ENCODE measurements around the gene OR6C74.
A peak's percentile ranks its signal among the peaks of the same experiment; 100 is the strongest.

The OR6C74 gene

DNA sequence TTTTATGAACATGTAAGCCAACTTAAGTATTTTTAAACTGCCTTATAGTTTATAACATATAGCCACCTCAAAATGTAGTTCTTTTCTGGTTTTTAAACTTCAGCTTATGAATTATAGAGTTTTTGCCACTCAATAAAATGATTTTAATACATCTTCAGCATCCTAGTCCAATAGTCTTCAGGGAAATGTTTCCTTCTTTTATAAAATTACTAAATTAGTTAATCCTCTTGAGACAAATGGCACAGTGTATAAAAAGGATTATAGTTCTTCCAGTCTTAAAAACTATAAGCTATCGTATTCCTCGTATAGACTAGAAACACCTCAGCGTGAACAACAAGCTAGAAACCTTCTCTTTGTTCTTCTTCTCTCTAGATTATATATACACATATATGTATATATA lies at the start of gene OR6C74:
Gene OR6C74 (plus strand): TSS at position 301 of the 400 bp plus-strand sequence. CDS start 2,679 bp downstream, outside the sequence.
- ATAC-seq: no peak

DNA sequence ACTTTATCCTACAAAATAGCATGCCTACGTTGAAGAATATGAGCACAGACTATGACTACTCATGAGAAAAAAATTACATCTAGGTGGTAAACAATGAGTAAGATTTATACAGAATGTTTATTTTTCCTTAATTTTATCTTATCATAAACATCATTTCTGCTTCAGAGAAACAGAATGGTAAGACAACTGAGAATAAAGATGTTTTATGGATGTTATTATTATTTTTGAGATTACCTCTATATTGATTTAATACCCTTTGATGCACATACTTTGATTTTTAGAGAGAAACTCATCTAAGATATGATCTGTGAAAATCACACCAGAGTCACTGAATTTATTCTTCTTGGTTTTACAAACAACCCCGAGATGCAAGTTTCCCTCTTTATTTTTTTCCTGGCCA lies 23.7 kb upstream of the OR6C74 start, which contains the start of gene OR10A7:
Gene OR10A7 (plus strand): TSS at position 301 of the 400 bp plus-strand sequence. CDS start 0 bp downstream, at position 301.
- ATAC-seq: no peak

DNA sequence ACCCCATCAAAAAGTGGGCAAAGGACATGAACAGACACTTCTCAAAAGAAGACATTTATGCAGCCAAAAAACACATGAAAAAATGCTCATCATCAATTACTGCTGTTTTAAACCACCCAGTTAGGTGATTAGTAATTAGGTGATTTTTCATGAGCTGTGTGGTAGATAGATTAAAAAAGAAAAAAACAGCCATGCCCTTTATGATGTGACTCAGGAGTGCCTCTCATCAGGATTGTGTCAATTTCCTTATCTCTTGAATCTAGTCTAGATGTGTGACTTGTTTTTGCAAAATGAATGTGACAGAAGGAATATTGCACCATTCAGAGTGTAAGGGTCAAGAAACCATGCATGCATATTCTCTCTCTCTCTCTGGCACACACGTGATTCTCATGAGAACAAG lies 17.9 kb upstream of the OR6C74 start:
- peak; percentile 58 to 78 for ATAC-seq

DNA sequence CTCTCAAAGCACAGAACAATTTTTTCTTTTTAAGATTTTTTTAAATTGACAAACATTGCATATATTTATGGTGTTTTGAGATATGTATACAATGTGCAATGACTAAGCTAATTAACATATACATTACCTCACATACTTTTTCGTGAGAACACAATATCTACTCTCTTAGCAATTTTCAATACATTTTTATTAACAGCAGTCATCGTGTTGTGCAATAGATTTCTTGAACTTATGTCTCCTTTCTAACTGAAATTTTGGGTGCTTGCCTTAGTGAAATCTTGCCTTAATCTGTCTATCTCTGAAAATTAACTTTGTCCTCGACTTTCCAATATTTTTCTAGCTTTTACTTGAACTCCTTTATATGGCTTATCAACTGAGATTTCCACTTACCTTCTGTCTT lies 16.8 kb upstream of the OR6C74 start:
- no peak for ATAC-seq

DNA sequence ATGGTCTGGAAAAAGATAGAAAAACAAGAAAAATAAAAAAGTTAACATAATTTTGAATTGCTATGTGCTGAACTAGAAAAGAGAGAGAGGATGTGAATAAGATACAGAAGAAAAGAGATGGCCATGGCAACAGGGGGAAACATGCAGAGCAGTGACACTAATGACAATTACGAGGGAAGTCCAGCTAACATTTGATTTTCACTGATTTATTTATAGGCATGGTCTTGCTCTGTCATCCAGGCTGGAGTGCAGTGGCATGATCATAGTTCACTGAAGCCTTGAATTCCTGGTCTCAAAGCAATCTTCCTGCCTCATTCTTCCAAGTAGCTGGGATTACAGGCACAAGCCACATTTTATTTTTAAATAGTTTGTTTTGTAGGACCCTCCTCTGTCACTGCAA lies 1.8 kb downstream of the OR6C74 start:
- ATAC-seq: no peak

DNA sequence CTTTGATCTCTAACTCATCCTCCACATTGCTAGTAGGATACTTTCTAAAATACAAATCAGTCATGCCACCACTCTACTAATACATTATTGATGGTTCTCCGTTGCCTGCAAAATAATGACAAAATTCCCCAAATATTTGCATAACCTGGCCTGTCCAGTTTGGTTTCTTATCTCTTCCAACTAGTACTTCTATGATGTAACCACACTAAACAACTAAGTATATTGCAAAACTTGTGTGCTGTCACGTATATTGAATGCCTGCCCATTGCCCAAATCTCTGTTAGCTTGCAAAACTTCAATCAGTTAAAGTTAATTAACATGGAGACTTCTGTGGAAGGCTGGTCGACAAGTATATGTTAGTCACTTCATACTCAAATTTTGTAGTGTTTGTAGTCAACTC lies 6.5 kb downstream of the OR6C74 start:
- no peak for ATAC-seq

DNA sequence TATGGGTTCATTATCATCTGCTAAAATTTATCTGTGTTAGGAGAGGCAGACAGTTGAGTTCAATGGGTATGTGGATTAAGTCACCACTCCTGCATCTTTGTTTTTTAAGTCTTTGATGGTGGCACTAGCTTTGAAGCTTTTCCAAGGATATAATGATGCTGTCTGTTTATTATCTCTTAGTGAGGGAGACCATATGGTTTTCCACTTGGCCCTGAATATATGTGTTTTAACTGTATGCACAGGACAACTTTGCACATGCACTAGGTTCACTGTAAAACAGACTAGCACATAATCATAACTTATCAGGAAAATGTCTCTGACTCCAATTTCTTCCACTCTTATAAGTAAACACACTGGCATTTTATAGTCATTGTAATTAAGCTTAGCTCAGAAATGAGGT lies 8.9 kb downstream of the OR6C74 start:
- ATAC-seq: no peak

DNA sequence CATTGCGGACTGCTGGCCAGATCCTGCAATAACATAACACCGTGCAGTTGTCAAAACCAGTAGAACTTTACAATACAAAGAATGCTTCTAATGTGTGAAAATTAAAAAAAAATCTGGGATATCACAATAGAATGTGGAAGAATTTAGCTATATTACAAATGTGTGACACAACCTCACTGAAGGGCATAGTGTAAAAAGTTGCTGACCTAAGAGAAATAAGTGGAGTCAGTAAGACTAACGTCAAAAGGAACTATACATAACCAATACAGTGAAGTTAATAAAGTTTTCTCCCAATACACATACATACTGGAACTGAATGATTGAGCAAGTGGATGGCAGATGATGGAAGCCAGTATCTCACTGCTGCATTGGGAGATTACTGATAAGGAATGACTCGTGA lies 12.4 kb downstream of the OR6C74 start:
- ATAC-seq: no peak

DNA sequence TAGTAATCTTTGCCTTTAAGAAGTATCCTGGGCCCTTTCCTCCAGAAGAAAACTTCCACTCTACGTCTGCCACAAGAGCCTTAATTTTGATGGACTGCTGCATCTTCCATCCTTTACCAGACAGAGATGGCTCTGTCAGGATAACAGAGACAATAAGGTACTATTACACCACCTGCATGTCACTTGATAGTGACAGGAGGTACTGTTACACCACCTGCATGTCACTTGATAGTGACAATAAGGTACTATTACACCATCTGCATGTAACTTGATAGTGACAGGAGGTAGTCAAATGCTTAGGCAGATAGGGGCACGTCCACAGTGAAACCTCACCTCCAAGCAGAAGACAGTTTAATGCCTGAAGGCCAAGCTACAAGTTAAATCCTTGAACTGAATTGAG lies 13.9 kb downstream of the OR6C74 start:
- no peak for ATAC-seq

DNA sequence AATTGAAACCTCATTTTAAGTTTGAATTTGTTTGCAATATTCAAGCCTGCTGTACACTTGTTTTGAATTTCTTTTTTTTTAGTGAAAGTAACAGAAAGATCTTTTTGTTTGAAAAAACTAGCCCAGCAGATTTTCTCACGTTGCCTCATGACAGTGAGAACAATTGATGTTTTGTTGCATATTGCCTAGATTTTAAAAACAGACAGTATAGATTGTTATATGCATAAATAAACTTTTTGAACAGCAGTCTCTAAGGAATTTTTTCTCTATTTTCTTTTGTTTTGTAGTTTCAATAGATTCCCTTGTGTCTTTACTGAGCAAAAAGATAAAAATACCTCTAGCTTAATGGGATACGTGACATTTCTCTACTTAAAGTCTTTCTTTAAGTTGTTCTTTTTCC lies 36.6 kb downstream of the OR6C74 start:
- no peak for ATAC-seq

DNA sequence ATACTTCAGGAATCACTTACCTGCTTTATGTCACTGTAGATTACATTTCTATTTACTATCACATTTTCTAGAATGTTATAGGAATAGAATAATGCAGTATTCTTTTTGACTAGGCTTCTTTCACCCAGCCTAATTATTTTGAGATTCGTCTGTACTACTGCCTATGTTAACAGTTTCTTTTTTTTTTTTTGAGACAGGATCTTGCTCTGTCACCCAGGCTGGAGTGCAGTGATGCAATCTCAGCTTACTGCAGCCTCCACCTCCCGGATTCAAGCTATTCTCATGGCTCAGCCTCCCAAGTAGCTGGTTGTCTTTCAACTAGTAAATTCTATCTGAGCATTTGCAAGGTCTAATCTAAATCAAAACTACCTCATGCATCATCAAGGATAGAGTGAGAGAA lies 45.6 kb downstream of the OR6C74 start:
- no peak for ATAC-seq

All from activated CD4-positive, CD25-positive, alpha-beta regulatory T cell treated with anti-CD3 and anti-CD28 coated beads, Interleukin-2, amount 50 U/mL, for 24 hours (primary cell).